Lung (tissue), 12 donors: ENCODE results near the gene LRRC8C. TPM values are rescaled to one million over a fixed set of nuclear protein-coding genes. Genes with fewer than 3 reads are reported as not detected.

Source experiments
- ATAC-seq: fragments of 200-7000 bp; cut with Tn5 transposase; one replicate; pipeline ENCODE4 v1.9.1; 2020; ENCODE audit warnings: moderate number of reproducible peaks; ENCODE audit not compliant: insufficient read depth, low FRiP score
- DNase-seq, 3 donors: peaks; one replicate each; pipeline ENCODE4 v3.0.0-alpha.2; 2013 to 2017
- H3K27ac ChIP-seq, 2 donors: one replicate each; pipeline ENCODE4 v1.5.1; 2013; ENCODE audit warnings: mild to moderate bottlenecking in 2 of 2, moderate library complexity in 2 of 2, control low read depth in 1 of 2, inconsistent platforms in 1 of 2, low read depth in 1 of 2, low read length in 1 of 2
- H3K27me3 ChIP-seq, 3 donors: one replicate each; pipeline ENCODE4 v1.5.1; 2013; ENCODE audit warnings: low read length in 2 of 3; ENCODE audit not compliant: control insufficient read depth in 3 of 3, insufficient read depth in 3 of 3
- H3K36me3 ChIP-seq, 4 donors: one replicate each; pipeline ENCODE4 v1.5.1; 2013; ENCODE audit warnings: low read length in 4 of 4, mild to moderate bottlenecking in 1 of 4, moderate library complexity in 1 of 4; ENCODE audit not compliant: control insufficient read depth in 4 of 4, insufficient read depth in 4 of 4
- H3K4me1 ChIP-seq, 5 donors: one replicate each; pipeline ENCODE4 v1.5.1; 2013; ENCODE audit warnings: low read length in 5 of 5, mild to moderate bottlenecking in 2 of 5, moderate library complexity in 1 of 5; ENCODE audit not compliant: control insufficient read depth in 5 of 5, insufficient read depth in 5 of 5
- H3K4me3 ChIP-seq: one replicate; pipeline ENCODE4 v1.5.1; 2013; ENCODE audit warnings: mild to moderate bottlenecking, control low read depth, moderate library complexity
- H3K9ac ChIP-seq, 2 donors: one replicate each; pipeline ENCODE4 v1.5.1; 2013; ENCODE audit warnings: low read length in 2 of 2, control low read depth in 1 of 2; ENCODE audit not compliant: insufficient read depth in 1 of 2
- H3K9me3 ChIP-seq, 4 donors: one replicate each; pipeline ENCODE4 v1.5.1; 2013; ENCODE audit warnings: low read length in 3 of 4, mild to moderate bottlenecking in 1 of 4, moderate library complexity in 1 of 4; ENCODE audit not compliant: control insufficient read depth in 4 of 4, insufficient read depth in 3 of 4
- WGBS, 2 donors: extraction: QIAGEN DNeasy Blood & Tissue Kit; methylation state at CpG; one replicate each; pipeline ENCODE4 v1.1.7; 2013; 5-methylcytosine and 5-hydroxymethylcytosine counted together
- polyA plus RNA-seq, 2 donors: library from polyadenylated mRNA; stranded (reverse); fragments of 200-250 nt; gene quantifications; one replicate each; pipeline ENCODE4 v1.2.1, GENCODE V29; 2013
- total RNA-seq, 2 donors: library from RNA; depleted of rRNA in 1 of 2; stranded (reverse); fragments of >200 nt in 1 of 2; gene quantifications; one replicate each; pipeline ENCODE4 v1.2.1, GENCODE V29; 2014 to 2021
- TF ChIP-seq, protein P1 (sequence below): IDR thresholded peaks from 2 replicates; pipeline ENCODE4 v1.5.1; 2012; ENCODE audit warnings: mild to moderate bottlenecking; ENCODE audit errors: control extremely low read depth, extremely low read depth
- donor health status: control.
- donor health status: control.
- donor health status: Bipolar disorder and iron deficiency.
- donor health status: healthy.
- donor health status: DM: yes; HTN: yes; CAD: no.

Gene LRRC8C
- total and polyA plus RNA-seq, 4 donors, result 3.3 to 11.7 (median 6.9) TPM

DNA sequence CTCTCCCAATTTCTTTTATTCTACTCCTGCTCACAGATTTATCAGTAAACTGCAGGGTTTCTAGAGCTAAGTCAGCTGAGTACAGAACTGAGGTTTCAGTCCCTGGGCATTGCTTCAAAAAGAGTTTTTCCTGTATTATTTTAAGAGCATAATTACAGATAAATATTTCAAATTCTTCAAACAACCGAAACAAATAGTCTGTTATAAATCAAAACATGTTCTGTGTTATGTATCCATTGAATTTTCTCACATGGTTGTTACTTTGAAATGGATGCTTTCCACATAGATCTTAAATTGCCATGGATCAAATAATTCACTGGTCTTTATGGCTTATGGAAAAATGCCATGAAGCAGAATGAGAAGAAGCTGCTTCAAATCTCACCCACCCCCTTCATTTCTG lies 64.5 kb downstream of the LRRC8C start:
- TF ChIP-seq, protein P1, sequence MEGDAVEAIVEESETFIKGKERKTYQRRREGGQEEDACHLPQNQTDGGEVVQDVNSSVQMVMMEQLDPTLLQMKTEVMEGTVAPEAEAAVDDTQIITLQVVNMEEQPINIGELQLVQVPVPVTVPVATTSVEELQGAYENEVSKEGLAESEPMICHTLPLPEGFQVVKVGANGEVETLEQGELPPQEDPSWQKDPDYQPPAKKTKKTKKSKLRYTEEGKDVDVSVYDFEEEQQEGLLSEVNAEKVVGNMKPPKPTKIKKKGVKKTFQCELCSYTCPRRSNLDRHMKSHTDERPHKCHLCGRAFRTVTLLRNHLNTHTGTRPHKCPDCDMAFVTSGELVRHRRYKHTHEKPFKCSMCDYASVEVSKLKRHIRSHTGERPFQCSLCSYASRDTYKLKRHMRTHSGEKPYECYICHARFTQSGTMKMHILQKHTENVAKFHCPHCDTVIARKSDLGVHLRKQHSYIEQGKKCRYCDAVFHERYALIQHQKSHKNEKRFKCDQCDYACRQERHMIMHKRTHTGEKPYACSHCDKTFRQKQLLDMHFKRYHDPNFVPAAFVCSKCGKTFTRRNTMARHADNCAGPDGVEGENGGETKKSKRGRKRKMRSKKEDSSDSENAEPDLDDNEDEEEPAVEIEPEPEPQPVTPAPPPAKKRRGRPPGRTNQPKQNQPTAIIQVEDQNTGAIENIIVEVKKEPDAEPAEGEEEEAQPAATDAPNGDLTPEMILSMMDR, result no peak
- 51 to 68% methylated on average over 1 of the region's 1 CpG for WGBS, 2 donors
- DNase-seq, result no peak

DNA sequence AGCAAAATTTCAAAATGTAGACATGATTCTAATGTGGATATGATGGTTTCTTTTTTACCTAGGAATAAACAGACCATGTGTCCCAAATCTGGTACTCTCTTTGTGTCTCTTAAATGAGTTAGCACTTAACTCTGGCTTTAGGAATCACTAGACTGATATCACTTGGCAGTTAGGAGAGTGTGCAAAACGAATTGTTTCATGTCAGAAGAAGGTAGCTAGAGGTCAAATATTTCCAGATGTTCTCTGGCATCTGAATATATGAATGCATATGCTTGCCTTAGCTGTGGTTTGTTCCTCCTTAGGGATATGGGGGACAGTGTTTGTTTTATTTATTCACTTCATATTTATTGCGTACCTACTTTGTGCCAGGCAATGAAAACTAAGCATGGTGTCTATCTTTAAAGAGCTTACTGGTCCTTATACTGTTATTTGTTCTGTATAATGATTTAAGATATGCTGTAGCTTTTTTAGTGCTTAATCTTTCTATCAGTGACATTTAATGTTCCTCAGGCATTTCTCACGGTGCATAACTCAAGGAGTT lies 65.2 kb downstream of the LRRC8C start:
- WGBS, 2 donors, result 63 to 74% methylated on average over 3 of the region's 3 CpGs
- no peak for DNase-seq

More for the DNA sequence above, 64.5 kb downstream of the LRRC8C start:
- H3K4me1 ChIP-seq, result peaks cover 4 to 17% (median 9%) of the 10 kb centered on the region in 5 donors
- H3K36me3 ChIP-seq, result no peaks in the 10 kb centered on the region
- H3K27me3 ChIP-seq, result no peaks in the 10 kb centered on the region
- no peaks in the 10 kb centered on the region for H3K9me3 ChIP-seq
- no peak overlapping the region for H3K27ac ChIP-seq
- no peak overlapping the region for H3K9ac ChIP-seq
- no peak overlapping the region for H3K4me3 ChIP-seq
- no peak for ATAC-seq

DNA sequence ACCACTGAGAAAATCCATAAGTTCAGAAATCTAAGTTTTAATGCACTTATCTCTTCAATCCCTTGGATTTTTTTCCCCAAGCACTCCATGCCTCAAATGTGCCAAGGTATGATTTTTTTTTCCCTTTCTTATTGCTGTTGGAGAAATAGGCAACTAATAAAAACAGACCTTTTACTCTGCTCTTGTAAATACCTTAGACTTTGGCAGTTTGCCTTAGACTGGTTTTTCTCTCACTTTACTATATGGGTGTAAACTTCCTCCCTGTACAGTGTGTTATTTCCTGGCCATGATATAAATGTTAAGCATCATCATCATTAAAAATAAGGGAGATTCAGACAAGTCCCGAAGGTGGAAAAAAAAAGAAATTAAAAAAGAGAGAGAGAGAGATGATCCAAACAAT lies 65.7 kb downstream of the LRRC8C start:
- H3K27ac ChIP-seq, result no peak overlapping the region
- ATAC-seq (no peak), DNase-seq (no peak)
- H3K36me3 ChIP-seq, result no peaks in the 10 kb centered on the region
- WGBS, 2 donors, result 53 to 54% methylated on average over 1 of the region's 1 CpG
- TF ChIP-seq, protein P1, result no peak
- no peaks in the 10 kb centered on the region for H3K27me3 ChIP-seq
- H3K4me1 ChIP-seq, result peaks cover 4 to 11% (median 9%) of the 10 kb centered on the region in 5 donors
- H3K4me3 ChIP-seq, result no peak overlapping the region
- no peaks in the 10 kb centered on the region for H3K9me3 ChIP-seq
- no peak overlapping the region for H3K9ac ChIP-seq

More for the DNA sequence above, 65.2 kb downstream of the LRRC8C start:
- no peaks in the 10 kb centered on the region for H3K27me3 ChIP-seq
- TF ChIP-seq, protein P1, result no peak
- no peak overlapping the region for H3K9ac ChIP-seq
- no peaks in the 10 kb centered on the region for H3K9me3 ChIP-seq
- no peaks in the 10 kb centered on the region for H3K36me3 ChIP-seq
- H3K27ac ChIP-seq, result no peak overlapping the region
- no peak for ATAC-seq
- H3K4me3 ChIP-seq, result no peak overlapping the region
- peaks cover 4 to 13% (median 9%) of the 10 kb centered on the region in 5 donors for H3K4me1 ChIP-seq
